MM.1S (cell line): ENCODE data around the gene TRAPPC3.

Experiments
- DNase-seq: peaks from one replicate; pipeline ENCODE4 v3.0.0-alpha.2; 2015
- H2AFZ ChIP-seq: fragments of 300-600 bp; sonication (generic); 2 replicates; pipeline ENCODE4 v1.6.0; 2016; ENCODE audit warnings: antibody characterized with exemption, low read length
- H3F3A ChIP-seq: fragments of 300-600 bp; sonication (generic); 2 replicates; pipeline ENCODE4 v1.6.1; 2016; ENCODE audit warnings: mild to moderate bottlenecking, antibody characterized with exemption, low read length, moderate library complexity, mixed read lengths; ENCODE audit not compliant: insufficient read depth
- H3K27ac ChIP-seq: fragments of 300-600 bp; sonication (generic); 2 replicates; pipeline ENCODE4 v1.5.1; 2016; ENCODE audit warnings: mild to moderate bottlenecking, low read length
- H3K27me3 ChIP-seq: fragments of 300-600 bp; sonication (generic); replicated peaks from 2 replicates; pipeline ENCODE4 v1.6.0; 2016; ENCODE audit warnings: low read length; ENCODE audit not compliant: insufficient read depth
- H3K36me3 ChIP-seq: fragments of 300-600 bp; sonication (generic); replicated peaks from 2 replicates; pipeline ENCODE4 v1.6.1; 2016; ENCODE audit warnings: mild to moderate bottlenecking, low read length, mixed read lengths; ENCODE audit not compliant: insufficient read depth
- H3K4me1 ChIP-seq: fragments of 300-600 bp; sonication (generic); 2 replicates; pipeline ENCODE4 v1.6.1; 2016; ENCODE audit warnings: low read length, mixed read lengths
- H3K4me2 ChIP-seq: fragments of 300-600 bp; sonication (generic); 2 replicates; pipeline ENCODE4 v1.6.0; 2016; ENCODE audit warnings: low read depth, low read length
- H3K4me3 ChIP-seq: fragments of 300-600 bp; sonication (generic); 2 replicates; pipeline ENCODE4 v1.5.1; 2016; ENCODE audit warnings: low read length, mixed read lengths
- H3K79me2 ChIP-seq: fragments of 300-600 bp; sonication (generic); 2 replicates; pipeline ENCODE4 v1.6.1; 2016; ENCODE audit warnings: mixed run types, low read length, mixed read lengths
- H3K9ac ChIP-seq: fragments of 300-600 bp; sonication (generic); 2 replicates; pipeline ENCODE4 v1.6.1; 2016; ENCODE audit warnings: low read length, mixed read lengths
- H3K9me2 ChIP-seq: fragments of 300-600 bp; sonication (generic); replicated peaks from 2 replicates; pipeline ENCODE4 v1.6.1; 2016; ENCODE audit warnings: mild to moderate bottlenecking, low read length, mixed read lengths; ENCODE audit not compliant: insufficient read depth
- H3K9me3 ChIP-seq: fragments of 300-600 bp; sonication (generic); replicated peaks from 2 replicates; pipeline ENCODE4 v1.6.1; 2016; ENCODE audit warnings: mild to moderate bottlenecking, low read length, mixed read lengths; ENCODE audit not compliant: insufficient read depth
- H4K20me1 ChIP-seq: fragments of 300-600 bp; sonication (generic); 2 replicates; pipeline ENCODE4 v1.6.1; 2016; ENCODE audit warnings: mild to moderate bottlenecking, low read length, moderate library complexity, mixed read lengths; ENCODE audit not compliant: insufficient read depth
- CTCF ChIP-seq: fragments of 300-600 bp; sonication (generic); IDR thresholded peaks from 2 replicates; pipeline ENCODE4 v1.5.1; 2016; ENCODE audit warnings: antibody characterized with exemption, low read length, mixed read lengths
- EZH2 ChIP-seq: fragments of 300-600 bp; sonication (generic); optimal IDR thresholded peaks from 2 replicates; pipeline ENCODE3; 2017; ENCODE audit warnings: low read depth, mild to moderate bottlenecking, antibody characterized with exemption, low read length, mixed read lengths
- EZH2phosphoT487 ChIP-seq: fragments of 300-600 bp; sonication (generic); IDR thresholded peaks from 2 replicates; pipeline ENCODE4 v1.6.1; 2018; ENCODE audit warnings: antibody characterized with exemption, low read length

The TRAPPC3 gene

GRCh38 chr1:36150296-36151133 lies 1.2 kb upstream of the TRAPPC3 start:
- peak; percentile 87 for DNase-seq
- TF ChIP-seq CTCF (no peak), EZH2phosphoT487 (no peak), EZH2 (no peak)
- Histone ChIP-seq H4K20me1 (no peaks in the 10 kb centered on the region), H3K4me1 (peaks cover 22% of the 10 kb centered on the region), H3F3A (peaks cover 23% of the 10 kb centered on the region), H3K36me3 (no peaks in the 10 kb centered on the region), H3K4me2 (peak overlapping the region; percentile 91), H3K27me3 (no peaks in the 10 kb centered on the region), H3K79me2 (peaks cover 34% of the 10 kb centered on the region), H3K27ac (peak overlapping the region; percentile 96), H3K4me3 (peak overlapping the region; percentile 57), H2AFZ (peak overlapping the region; percentile 47), H3K9me2 (no peaks in the 10 kb centered on the region), H3K9ac (peak overlapping the region; percentile 74), H3K9me3 (no peaks in the 10 kb centered on the region)

GRCh38 chr1:36149973-36150295 lies 648 bp upstream of the TRAPPC3 start:
- Histone ChIP-seq H3K36me3 (no peaks in the 10 kb centered on the region), H3K4me1 (peaks cover 18% of the 10 kb centered on the region), H2AFZ (peak overlapping the region; percentile 47), H3K9me3 (no peaks in the 10 kb centered on the region), H4K20me1 (no peaks in the 10 kb centered on the region), H3K9me2 (no peaks in the 10 kb centered on the region), H3K4me3 (peak overlapping the region; percentile 57), H3K79me2 (peaks cover 32% of the 10 kb centered on the region), H3K27me3 (no peaks in the 10 kb centered on the region), H3K27ac (peak overlapping the region; percentile 96), H3K9ac (peak overlapping the region; percentile 74), H3F3A (peaks cover 19% of the 10 kb centered on the region), H3K4me2 (peak overlapping the region; percentile 91)
- TF ChIP-seq EZH2phosphoT487 (no peak), CTCF (no peak), EZH2 (no peak)
- no peak for DNase-seq

GRCh38 chr1:36148821-36149236 lies 457 bp downstream of the TRAPPC3 start:
- Histone ChIP-seq H2AFZ (peak overlapping the region; percentile 69), H3K4me3 (peak overlapping the region; percentile 78), H3K9me3 (no peaks in the 10 kb centered on the region), H3F3A (peaks cover 19% of the 10 kb centered on the region), H3K4me1 (peaks cover 18% of the 10 kb centered on the region), H3K4me2 (peak overlapping the region; percentile 66), H3K9ac (peak overlapping the region; percentile 70), H3K79me2 (peaks cover 39% of the 10 kb centered on the region), H3K27ac (peak overlapping the region; percentile 28; the same call in 1 of the 2 replicates), H4K20me1 (no peaks in the 10 kb centered on the region), H3K27me3 (no peaks in the 10 kb centered on the region), H3K9me2 (no peaks in the 10 kb centered on the region), H3K36me3 (no peaks in the 10 kb centered on the region)
- DNase-seq, result no peak
- no peak for TF ChIP-seq EZH2phosphoT487

GRCh38 chr1:36144413-36144812 lies 4.9 kb downstream of the TRAPPC3 start:
- H3K36me3 ChIP-seq, result 0 out of 2 replicates have a peak, but pooled peaks cover 3% of the 10 kb centered on the region
- H3K9me2 ChIP-seq, result no peaks in the 10 kb centered on the region
- peaks cover 71% of the 10 kb centered on the region for H3K79me2 ChIP-seq
- no peak overlapping the region for H3K9ac ChIP-seq
- H3K27me3 ChIP-seq, result no peaks in the 10 kb centered on the region
- H3K27ac ChIP-seq, result no peak overlapping the region
- H3K4me2 ChIP-seq, result no peak overlapping the region
- H4K20me1 ChIP-seq, result no peaks in the 10 kb centered on the region
- no peak overlapping the region for H3K4me3 ChIP-seq
- no peak overlapping the region for H2AFZ ChIP-seq
- no peaks in the 10 kb centered on the region for H3K4me1 ChIP-seq
- DNase-seq, result no peak
- H3F3A ChIP-seq, result no peaks in the 10 kb centered on the region
- TF ChIP-seq CTCF (no peak), EZH2 (no peak), EZH2phosphoT487 (no peak)
- no peaks in the 10 kb centered on the region for H3K9me3 ChIP-seq
